DOHH2 (cell line): ENCODE measurements around the gene IQSEC1.

Experiments
- H3F3A ChIP-seq: fragments of 200-600 bp; sonication (generic), shearing (Covaris generic); 2 replicates; pipeline ENCODE4 v1.6.0; 2016; ENCODE audit warnings: antibody characterized with exemption, mild to moderate bottlenecking; ENCODE audit not compliant: control insufficient read depth, insufficient read depth
- H3K27ac ChIP-seq: fragments of 200-600 bp; sonication (generic); 2 replicates; pipeline ENCODE4 v1.5.1; 2014; ENCODE audit warnings: low read depth, mild to moderate bottlenecking, low read length, moderate library complexity
- H3K27me3 ChIP-seq: fragments of 200-600 bp; sonication (generic); 2 replicates; pipeline ENCODE4 v1.6.1; 2014; ENCODE audit warnings: mild to moderate bottlenecking, low read length, mixed read lengths; ENCODE audit not compliant: control insufficient read depth
- H3K36me3 ChIP-seq: fragments of 200-600 bp; sonication (generic); 2 replicates; pipeline ENCODE4 v1.6.1; 2014; ENCODE audit warnings: mild to moderate bottlenecking, low read length, moderate library complexity, mixed read lengths; ENCODE audit not compliant: control insufficient read depth
- H3K4me1 ChIP-seq: fragments of 200-600 bp; sonication (generic); 2 replicates; pipeline ENCODE4 v1.6.1; 2014; ENCODE audit warnings: mild to moderate bottlenecking, low read length, mixed read lengths; ENCODE audit not compliant: control insufficient read depth
- H3K4me2 ChIP-seq: fragments of 200-600 bp; sonication (generic); 2 replicates; pipeline ENCODE4 v1.6.0; 2014; ENCODE audit warnings: mild to moderate bottlenecking, low read length, moderate library complexity
- H3K4me3 ChIP-seq: fragments of 200-600 bp; sonication (generic); 2 replicates; pipeline ENCODE4 v1.5.1; 2014; ENCODE audit warnings: mild to moderate bottlenecking, low read length, mixed read lengths
- H3K79me2 ChIP-seq: fragments of 200-600 bp; sonication (generic); 2 replicates; pipeline ENCODE4 v1.6.1; 2014; ENCODE audit warnings: mild to moderate bottlenecking, low read length, mixed read lengths; ENCODE audit not compliant: control insufficient read depth
- H3K9me2 ChIP-seq: fragments of 200-600 bp; sonication (generic); replicated peaks from 2 replicates; pipeline ENCODE4 v1.6.1; 2014; ENCODE audit warnings: mild to moderate bottlenecking, low read length, mixed read lengths; ENCODE audit not compliant: control insufficient read depth
- H3K9me3 ChIP-seq: fragments of 200-600 bp; sonication (generic); 2 replicates; pipeline ENCODE4 v1.6.1; 2014; ENCODE audit warnings: antibody characterized with exemption, low read length, mixed read lengths; ENCODE audit not compliant: control insufficient read depth, insufficient read depth
- H4K20me1 ChIP-seq: fragments of 200-600 bp; sonication (generic); 2 replicates; pipeline ENCODE4 v1.6.0; 2014; ENCODE audit warnings: low read depth, mild to moderate bottlenecking, antibody characterized with exemption, low read length, moderate library complexity; ENCODE audit not compliant: control insufficient read depth, insufficient read depth
- CTCF ChIP-seq: fragments of 200-600 bp; sonication (generic); IDR thresholded peaks from one replicate; pipeline ENCODE4 v1.5.1; 2014; ENCODE audit warnings: antibody characterized with exemption, mild to moderate bottlenecking, low read depth, low read length; ENCODE audit not compliant: poor library complexity, severe bottlenecking
- EZH2phosphoT487 ChIP-seq: fragments of 200-600 bp; sonication (generic); IDR thresholded peaks from 2 replicates; pipeline ENCODE4 v1.6.1; 2017; ENCODE audit warnings: borderline replicate concordance, mild to moderate bottlenecking, antibody characterized with exemption, low read length, moderate library complexity, mixed read lengths

Gene IQSEC1

GRCh38 chr3:13025778-13026518 is 47.3 kb downstream of the IQSEC1 start:
- Histone ChIP-seq H3F3A (no peaks in the 10 kb centered on the region), H3K9me3 (no peaks in the 10 kb centered on the region), H4K20me1 (no peaks in the 10 kb centered on the region), H3K4me3 (no peak overlapping the region), H3K27ac (no peak overlapping the region), H3K36me3 (no peaks in the 10 kb centered on the region), H3K4me2 (no peak overlapping the region), H3K9me2 (no peaks in the 10 kb centered on the region), H3K27me3 (peaks cover 25% of the 10 kb centered on the region), H3K79me2 (no peaks in the 10 kb centered on the region), H3K4me1 (peaks cover 25% of the 10 kb centered on the region)
- TF ChIP-seq EZH2phosphoT487: no peak
- no peak for TF ChIP-seq CTCF

GRCh38 chr3:13025090-13025489 is 48.1 kb downstream of the IQSEC1 start:
- TF ChIP-seq CTCF (no peak), EZH2phosphoT487 (no peak)
- Histone ChIP-seq H3K27me3 (peaks cover 32% of the 10 kb centered on the region), H4K20me1 (no peaks in the 10 kb centered on the region), H3K36me3 (no peaks in the 10 kb centered on the region), H3K27ac (no peak overlapping the region), H3K4me1 (peaks cover 33% of the 10 kb centered on the region), H3K79me2 (no peaks in the 10 kb centered on the region), H3K4me2 (no peak overlapping the region), H3K4me3 (no peak overlapping the region), H3K9me3 (no peaks in the 10 kb centered on the region), H3F3A (no peaks in the 10 kb centered on the region), H3K9me2 (no peaks in the 10 kb centered on the region)

GRCh38 chr3:13024765-13025065 is 48.5 kb downstream of the IQSEC1 start:
- H3K27me3 ChIP-seq: peaks cover 32% of the 10 kb centered on the region
- H3K9me2 ChIP-seq: no peaks in the 10 kb centered on the region
- no peak overlapping the region for H3K27ac ChIP-seq
- no peak overlapping the region for H3K4me2 ChIP-seq
- H3K79me2 ChIP-seq: no peaks in the 10 kb centered on the region
- no peaks in the 10 kb centered on the region for H4K20me1 ChIP-seq
- peaks cover 33% of the 10 kb centered on the region for H3K4me1 ChIP-seq
- H3F3A ChIP-seq: no peaks in the 10 kb centered on the region
- H3K4me3 ChIP-seq: no peak overlapping the region
- no peaks in the 10 kb centered on the region for H3K9me3 ChIP-seq
- no peaks in the 10 kb centered on the region for H3K36me3 ChIP-seq
- no peak for TF ChIP-seq CTCF
